GM21367 (cell line): Measurements from ENCODE around the gene AMFR.

Source experiments
- ATAC-seq: cut with Tn5 transposase; IDR thresholded peaks from one replicate; pipeline ENCODE4 v1.9.1; 2021; ENCODE audit not compliant: unreplicated experiment

AMFR gene

DNA sequence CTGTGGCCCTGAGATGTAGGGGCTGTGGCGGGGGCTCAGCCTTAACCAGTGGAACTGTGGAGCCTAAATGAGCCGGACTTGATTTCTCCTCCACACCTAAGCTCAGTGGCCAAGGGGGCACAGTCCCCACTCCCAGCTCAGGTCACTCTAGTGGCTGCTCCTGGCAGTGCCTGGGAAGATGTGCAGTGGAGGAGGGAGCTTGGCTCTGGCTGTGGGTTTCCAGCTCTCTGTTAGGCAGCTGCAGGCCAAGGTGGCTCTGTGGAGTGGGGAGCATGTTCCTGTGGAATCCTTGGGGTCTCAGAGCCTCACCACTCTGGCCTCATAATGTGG is 76.3 kb downstream of the AMFR start:
- ATAC-seq, result no peak

DNA sequence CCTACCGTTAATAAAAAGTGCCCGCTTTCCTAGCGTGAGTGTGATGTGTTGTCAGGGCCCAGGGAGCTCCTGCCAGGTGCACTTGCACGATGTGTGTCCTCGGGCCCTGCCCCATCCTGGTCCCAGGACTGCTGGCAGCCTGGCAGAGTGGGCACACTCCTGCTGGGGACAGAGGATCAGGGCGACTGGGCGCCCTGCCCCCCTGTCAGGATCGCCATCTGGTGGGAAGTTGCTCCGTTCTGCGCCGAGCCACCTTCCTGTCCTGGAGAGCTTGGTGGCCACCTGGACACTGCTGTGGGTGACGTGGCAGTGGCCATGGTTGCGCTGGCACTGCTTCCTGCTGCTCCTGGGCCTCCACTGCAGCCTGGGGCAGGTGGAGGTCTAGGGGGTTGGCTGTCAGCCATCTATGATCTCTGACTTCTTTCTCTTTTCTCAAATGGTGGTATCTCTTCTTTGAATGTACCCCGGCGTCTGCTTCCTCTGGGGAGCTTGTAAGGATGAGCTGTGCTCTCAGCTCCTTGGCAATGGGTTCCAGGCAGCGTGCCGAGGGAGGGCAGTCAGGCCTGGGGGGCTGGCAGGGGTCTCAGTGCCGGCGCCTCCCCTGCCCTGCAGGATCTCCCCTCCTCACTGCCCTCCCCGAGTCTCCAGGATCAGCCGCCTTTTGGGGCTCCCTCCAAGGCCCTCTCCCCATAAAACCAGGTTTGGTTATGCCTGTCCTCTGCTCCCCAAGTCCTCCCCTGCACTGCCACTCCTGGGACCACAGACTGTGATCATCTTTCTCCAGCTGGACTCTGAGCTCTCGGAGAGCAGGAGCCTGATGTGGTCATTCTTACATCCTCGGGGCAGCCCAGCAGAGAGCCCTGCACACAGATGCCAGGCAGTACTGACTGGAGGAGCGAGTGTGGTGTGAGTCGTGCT is 76.9 kb downstream of the AMFR start:
- no peak for ATAC-seq

DNA sequence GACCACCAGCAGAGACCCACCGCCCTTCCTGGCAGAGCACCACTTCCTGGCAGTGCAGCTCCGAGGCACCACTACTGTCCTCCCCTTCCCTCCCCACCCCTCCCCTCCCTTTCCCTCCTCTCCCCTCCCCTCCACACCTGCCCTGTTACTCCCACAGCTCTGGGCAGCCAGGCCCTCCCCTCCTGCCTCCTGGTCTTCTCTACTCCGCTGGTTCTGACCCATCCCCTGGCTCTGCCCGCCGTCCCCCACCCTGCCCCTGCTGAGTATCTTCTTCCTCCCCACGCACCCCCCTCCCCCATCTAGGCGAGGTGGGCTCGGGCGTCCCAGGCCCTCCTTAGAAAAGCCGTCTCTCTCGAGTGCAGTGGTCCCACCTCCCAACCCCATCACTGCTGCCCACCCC is 77.7 kb downstream of the AMFR start:
- no peak for ATAC-seq

DNA sequence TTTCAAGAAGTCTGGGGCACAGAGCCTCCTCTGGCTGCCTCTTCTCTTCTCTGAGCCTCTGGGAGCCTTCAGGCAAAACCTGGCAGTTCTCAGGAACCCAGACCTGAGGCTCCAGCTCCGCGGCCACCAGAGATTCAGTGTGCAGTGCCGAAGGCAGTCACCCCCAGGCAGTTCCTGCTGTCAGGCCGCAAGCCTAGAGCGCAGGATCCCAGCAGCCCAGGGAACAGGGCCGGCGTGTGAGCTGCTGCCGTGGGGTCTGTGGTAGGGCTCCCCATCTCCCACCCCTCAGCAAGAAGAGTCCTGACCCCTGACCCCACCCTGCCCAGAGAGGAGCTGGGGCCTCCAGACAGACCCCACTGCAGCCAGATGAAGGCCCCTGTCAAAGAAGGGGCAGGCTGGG is 78.2 kb downstream of the AMFR start:
- no peak for ATAC-seq

DNA sequence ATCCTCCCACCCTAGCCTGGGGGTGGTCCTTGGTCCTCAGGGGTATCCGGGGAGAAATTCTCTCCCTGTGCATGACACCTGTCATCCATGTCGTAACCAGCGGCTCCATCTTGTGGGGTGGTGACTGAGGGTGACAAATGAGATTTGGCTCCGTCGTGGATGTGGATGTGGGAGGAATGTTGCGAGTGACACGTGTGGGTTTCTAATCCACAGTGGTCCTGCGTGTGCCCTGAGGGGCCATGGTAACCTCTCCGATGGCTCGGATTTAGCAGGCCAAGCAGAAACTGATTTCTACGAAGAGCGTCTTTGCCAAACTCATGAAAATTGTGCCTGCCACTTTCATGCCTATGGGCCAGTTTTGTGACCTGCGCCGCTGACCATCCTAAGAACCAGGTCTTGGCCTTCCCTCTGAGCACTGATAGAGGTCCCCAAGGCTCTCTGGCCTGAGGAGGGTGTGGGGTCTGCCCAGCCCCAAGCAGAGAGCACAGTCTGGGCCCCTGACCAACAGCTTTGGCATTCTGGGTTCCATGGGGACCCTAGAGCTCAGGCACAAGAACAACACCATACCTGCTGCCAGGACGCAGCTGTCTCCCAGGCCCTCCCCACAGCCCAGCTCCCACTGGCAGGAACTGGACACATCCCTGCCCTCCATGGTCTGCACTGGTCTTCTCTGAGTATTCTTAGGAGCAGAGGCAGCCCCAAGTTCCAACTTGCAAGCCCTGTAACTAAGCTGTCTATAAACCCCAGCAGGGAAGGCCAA is 79.0 kb downstream of the AMFR start:
- ATAC-seq, result no peak

DNA sequence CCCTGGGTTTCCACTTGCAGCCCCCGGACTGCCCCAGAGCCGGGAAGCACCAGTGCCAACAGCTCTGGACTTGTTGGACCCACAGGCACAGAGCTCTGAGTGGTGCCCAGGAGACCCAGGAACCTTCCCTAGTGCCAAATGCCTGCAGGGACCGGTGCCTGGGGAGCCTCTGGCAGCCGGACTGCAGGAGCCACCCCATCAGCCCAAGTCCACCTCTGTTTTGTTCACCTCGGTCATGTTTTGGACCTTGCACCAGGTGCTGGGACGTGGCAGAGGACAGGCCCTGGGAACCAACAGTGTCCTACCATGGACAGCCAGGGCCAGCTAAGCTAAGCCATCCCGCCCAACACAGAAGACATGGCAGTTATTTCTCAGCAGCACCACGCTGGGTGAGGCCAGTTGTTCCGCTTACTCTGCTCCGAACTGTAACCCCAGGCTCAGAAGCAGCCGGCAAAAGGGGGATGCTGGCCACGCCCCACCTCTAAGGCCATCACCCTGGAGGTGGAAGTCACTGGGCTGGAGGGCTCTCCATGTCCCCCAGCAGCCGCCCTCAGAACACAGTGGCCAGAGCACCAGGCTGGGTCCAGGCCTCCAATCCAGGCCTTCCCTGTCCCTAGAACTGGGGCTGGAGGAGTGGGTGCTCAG is 79.8 kb downstream of the AMFR start:
- no peak for ATAC-seq

DNA sequence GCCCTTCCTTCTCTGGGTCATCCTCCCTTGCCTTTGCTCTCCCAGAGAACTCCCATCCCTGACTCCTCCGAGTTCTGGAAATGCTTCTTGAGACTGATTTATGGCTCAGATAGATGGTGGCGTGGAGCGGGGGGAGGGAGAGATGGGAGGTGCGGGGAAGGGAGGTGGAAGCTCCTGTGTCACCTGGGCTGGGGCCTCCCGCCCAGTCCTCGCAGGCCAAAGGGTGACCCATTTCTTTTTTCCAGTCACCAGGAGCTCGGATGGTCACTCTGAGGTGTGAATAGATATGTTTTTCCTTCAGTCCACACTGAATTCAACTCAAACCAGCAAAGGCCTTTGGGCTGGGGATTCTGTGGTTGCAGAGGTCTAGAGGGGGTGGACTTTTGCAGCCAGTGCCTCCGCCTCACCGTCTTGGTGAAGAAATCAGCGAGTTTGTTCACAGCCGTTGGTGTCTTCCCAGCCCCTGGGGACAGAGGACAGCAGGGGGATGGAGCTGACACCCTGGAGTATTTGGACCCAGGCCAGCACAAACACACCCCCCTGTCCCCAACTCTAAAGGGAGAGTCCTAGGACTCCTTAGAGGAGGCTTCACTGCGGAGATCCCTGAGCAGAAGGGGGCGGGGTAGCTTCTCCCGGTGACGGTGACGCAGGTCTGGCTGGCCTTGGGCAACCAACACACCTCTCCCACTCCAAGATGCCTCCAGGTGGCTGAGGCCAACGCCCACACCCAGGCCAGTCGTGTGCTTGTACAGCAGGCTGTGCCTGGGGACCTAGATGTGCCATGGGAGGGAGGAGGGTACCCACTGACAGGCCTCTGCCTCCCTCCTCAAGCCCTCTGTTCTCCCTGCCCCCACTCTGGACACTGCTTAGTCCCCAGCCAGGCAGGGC is 80.6 kb downstream of the AMFR start:
- no peak for ATAC-seq

DNA sequence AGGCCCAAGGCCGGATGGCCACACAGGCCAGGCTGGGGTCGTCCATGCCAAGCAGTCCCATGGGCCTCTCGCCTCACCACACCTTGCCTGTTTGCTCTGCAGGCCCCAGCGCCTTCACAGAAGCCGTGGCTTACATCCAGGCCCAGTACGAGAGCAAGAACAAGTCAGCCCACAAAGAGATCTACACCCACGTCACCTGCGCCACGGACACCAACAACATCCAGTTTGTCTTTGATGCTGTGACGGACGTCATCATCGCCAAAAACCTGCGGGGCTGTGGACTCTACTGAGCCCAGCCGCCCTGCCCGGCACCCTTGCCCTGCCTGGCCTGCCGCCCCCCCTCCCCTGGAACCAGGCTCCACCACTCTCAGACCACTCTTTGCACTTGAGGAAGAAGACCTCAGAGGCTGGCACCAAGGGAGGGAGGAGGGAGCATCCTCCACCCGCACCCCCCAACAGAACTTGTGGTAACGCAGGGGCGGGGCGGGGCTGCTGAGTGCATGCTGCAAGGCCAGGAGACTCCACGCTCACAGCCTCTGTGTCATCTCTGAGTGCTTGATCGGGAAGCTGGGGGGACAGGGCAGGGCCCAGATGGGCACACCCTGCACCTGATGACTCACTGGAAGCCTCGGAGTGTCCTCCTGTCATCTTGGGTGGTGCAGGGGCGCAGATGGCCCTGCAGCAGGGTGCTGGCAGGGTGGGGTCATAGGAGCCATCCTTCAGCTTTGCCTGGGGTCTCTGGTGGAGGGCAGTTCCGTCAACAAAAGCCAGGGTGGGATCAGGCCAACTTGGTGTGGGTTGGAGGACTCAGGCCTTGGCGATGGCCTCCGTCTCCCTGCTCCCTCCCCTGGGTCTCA is 81.5 kb downstream of the AMFR start:
- ATAC-seq, result no peak

DNA sequence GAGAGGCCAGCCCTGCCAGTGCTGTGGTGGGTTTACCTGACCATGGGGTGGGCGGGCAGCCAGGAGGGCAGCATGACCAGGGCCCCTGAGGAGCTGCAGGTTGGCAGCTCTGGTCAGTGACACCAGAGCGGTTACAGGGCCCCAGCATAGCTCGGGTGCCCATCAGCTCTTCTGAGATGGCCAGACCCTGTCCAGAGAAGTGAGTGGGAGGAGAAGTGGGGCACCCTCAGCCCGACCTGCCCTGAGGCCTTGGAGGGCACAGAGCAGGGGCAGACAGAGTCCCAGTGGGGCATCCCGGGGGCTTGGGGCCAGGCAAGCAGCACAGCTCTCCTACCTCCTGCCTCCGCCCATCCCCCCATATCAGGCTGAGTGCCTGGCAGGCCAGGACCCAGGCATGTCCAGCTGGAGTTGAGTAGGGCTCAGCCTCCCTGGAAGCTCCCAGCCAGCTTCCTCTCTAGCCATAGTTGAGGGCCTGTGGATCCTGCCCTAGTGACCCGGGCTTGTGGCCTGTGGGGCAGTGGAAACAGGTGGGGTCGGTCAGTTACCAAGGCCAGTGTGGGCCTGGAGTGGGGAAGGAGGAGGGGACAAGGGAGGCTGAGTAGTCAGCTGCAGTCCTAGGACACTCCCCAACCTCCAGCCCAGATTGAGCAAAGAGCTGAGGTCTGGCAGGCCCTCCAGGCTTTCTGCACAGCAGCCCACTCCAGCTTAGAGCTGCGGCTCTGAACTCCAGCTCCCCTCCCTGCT is 83.5 kb downstream of the AMFR start:
- ATAC-seq, result no peak

DNA sequence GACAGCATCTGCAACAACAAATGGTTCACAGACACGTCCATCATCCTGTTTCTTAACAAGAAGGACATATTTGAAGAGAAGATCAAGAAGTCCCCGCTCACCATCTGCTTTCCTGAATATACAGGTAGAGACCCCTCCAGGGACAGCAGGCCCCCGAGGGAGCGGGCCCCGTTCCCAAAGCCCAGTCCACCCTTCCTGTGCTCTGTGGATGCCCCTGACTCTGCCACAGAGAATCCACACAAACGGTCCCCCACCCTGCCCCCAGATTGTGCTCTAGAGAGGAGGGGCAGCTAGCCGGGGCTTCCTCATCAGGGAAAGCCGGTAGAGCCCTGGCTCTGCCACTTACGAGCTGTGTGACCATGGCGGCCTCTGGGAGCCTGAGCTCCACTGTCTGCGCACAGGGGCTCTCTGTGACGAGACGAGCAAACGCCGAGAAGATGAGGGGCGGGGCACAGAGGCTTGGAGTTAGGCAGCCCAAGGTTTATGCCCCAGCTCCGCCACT is 84.4 kb downstream of the AMFR start:
- no peak for ATAC-seq

DNA sequence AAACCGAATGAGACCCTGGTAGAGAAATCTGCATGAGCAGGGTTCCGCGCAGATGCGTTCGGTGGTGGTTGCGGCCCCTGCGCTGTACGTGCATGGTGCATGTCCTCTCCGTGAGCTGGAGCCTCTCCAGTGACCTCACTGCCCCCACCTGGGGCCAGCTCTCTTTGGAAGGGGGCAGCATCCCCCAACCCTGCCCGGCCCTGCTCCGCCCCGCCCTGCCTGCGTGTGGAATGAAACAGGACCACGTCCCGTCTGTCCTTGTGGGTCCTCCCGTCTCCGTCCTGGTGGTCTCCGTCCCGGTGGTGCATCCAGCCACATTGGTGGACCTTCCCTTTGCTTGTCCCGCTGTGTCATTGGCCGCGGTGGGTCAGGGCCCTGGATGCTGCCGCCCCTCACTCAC is 84.9 kb downstream of the AMFR start:
- no peak for ATAC-seq

DNA sequence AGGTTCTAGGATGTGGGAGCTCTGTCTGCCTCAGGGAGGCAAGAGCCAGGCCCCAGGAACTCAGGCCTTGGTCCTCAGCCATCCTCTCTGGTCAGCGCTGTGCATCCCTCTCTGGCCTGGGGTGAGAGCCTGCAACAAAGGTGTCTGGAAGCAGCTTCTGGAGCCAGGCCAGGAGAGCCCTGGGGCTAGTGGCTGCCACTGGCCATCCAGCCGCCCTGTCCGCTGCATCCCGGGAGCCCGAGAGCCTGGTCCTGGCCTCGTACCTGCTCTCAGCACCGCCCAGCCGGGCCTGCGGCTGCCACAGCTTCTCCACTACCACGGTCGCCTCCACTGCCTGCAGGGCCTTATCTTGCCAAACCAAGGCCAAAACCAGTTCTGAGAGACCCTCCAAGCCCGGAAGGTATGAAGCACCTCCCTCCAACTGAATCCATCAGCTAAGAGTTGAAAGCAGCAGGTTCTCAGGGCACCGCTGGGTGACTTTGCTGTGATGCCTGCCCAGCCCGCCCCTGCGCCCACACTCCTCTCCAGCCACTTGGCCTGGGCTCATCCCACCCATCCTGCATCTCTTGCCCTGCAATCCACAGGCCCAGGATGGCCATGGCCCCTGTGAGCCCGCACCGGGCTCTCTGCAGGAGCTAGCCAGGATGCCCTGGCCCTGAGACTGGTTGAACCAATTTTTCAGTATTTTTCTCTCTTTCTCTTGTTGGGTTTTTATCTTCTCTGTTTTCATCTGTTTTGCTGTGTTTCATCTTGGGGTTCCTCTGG is 85.7 kb downstream of the AMFR start:
- ATAC-seq, result no peak

DNA sequence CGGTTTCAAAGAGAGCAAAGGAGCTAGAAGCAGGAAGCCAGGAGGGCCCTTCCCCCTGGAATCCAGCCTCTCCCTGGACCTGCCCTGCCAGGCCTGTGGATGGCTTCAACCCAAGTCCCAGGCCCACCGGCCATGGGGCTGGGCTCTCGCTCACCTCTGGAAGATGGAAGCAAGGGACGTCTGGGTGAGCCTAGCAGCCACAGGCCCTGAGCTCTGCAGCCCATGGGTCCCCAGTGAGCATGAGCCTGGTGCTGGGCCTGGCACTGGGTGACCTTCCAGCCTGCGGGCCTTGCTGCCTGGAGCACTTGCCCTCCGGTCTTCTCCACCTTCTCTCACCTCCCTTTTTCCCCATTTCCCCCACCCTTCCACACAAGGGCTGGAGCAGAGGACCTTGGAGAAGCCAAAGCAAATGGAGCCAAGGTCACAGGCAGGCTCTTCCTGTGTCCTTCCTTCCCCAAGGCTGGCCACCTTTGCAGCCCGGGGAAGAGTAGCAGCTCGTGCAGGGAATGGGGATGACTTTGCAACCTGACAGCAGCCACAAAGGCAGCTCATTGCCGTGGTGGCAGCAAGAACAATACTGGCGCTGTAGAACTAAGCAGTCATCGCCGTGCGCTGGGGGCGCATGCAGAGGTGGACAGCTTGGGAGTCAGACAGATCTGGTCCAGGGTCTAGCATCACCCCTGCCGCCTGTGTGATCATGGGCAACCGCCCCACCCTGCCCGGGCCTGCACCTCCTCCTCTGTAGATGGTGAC is 86.6 kb downstream of the AMFR start:
- ATAC-seq, result no peak

DNA sequence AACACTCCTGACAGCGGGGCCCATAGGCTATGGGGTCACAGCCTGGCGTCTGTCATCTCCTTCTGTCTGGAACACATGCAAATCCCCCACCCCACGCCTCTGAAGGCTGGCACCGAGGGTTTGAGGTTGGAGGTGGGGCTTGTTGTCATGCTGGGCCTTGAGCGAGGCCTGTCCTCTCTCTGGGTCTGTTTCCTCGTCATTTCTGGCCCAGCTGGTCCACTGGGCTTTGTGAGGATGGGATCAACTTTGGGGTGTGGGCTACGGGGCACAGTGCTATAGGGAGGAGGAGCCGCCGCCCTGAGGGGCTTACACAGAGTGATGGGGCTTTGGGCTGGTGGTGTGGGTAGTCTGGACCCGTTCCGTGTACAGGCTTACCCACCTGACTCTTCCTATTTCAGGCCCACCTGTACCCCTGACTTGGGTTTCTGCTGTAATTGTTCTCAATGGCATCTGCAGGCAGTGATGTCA is 87.5 kb downstream of the AMFR start:
- no peak for ATAC-seq

DNA sequence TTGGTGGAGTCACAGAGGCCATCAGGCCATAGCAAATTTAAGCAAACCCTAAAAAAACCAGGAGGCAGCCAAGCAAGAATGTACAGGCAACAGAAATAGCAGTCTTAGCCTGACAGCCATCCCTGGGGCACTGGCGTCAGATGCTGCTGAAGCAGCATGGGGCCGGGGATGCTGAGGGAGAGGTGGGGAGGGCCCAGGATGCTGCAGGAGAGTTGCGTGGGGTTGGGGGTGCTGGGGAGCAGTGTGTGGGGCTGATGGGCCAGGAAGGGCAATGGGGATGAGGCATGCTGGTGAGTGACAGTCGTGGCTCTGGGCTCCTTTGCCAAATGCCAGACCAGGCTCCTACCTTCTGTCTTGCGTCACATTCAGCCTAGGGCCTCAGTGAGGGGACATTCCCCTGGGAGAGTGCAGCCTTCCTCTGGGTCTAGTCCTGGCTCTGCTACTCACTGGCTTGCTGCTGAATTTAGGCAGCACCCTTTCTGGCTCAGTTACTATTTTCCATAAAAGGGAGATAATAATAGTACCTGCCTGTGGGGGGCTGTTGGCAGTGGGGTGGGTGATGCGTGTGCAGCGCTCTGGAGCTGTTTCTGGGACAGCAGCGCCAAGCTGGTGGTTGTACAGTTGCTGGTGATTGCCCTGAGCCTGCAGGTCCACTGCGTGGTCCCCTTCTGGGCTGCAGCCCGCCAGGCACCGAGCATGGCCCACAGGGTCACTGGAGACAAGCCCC is 88.1 kb downstream of the AMFR start:
- ATAC-seq, result no peak

DNA sequence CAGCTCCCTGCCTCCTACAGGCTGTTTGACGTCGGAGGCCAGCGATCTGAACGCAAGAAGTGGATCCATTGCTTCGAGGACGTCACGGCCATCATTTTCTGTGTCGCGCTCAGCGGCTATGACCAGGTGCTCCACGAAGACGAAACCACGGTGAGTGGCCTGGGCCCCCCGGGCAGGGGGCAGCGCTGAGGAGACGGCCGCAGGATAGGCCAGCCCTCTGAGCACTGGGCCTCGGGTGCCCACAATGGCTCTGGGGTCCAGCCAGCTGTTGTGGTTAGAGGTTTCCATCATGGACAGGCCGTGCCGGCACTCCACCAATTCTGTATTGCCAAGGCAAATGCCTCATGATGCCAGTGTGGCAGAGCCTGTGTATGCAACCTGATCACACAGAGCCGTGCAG is 88.6 kb downstream of the AMFR start:
- ATAC-seq, result no peak
